ENCODE measurements around the gene TSC1. TPM values are rescaled to one million over a fixed set of nuclear protein-coding genes. Genes with fewer than 3 reads are reported as not detected.

Gene TSC1
- total RNA-seq, 1 experiment from 2014 or later: 22.4 TPM

- DNase-seq (ENCODE audit: low spot score): no peak
Observed at GRCh38 chr9:132937463-132937901, 6.9 kb downstream of the TSC1 start.

- DNase-seq (ENCODE audit: low spot score): no peak
Observed at GRCh38 chr9:132935026-132935425, 9.4 kb downstream of the TSC1 start.

GRCh38 chr9:132931178-132931735 lies 13.2 kb downstream of the TSC1 start:
- DNase-seq (ENCODE audit: low spot score): peak; percentile 25

- DNase-seq (ENCODE audit: low spot score): no peak
Observed at GRCh38 chr9:132927704-132928103, 16.7 kb downstream of the TSC1 start.

- no peak for DNase-seq (ENCODE audit: low spot score)
Observed at GRCh38 chr9:132923346-132923902, 21.0 kb downstream of the TSC1 start.

GRCh38 chr9:132919614-132920268 lies 24.7 kb downstream of the TSC1 start:
- no peak for DNase-seq (ENCODE audit: low spot score)

GRCh38 chr9:132914924-132915323 lies 29.5 kb downstream of the TSC1 start:
- DNase-seq (ENCODE audit: low spot score): no peak

GRCh38 chr9:132912131-132912530 lies 32.3 kb downstream of the TSC1 start:
- DNase-seq (ENCODE audit: low spot score): no peak

- no peak for DNase-seq (ENCODE audit: low spot score)
Observed at GRCh38 chr9:132910376-132910775, 34.0 kb downstream of the TSC1 start.

GRCh38 chr9:132909311-132909710 lies 35.1 kb downstream of the TSC1 start:
- DNase-seq (ENCODE audit: low spot score): no peak

- no peak for DNase-seq (ENCODE audit: low spot score)
Observed at GRCh38 chr9:132908635-132909034, 35.8 kb downstream of the TSC1 start.

- no peak for DNase-seq (ENCODE audit: low spot score)
Observed at GRCh38 chr9:132905726-132906125, 38.7 kb downstream of the TSC1 start.

GRCh38 chr9:132903574-132904492 lies 40.6 kb downstream of the TSC1 start:
- DNase-seq (ENCODE audit: low spot score): no peak

- DNase-seq (ENCODE audit: low spot score): peak; percentile 77
Observed at GRCh38 chr9:132901858-132902831, 42.3 kb downstream of the TSC1 start.

GRCh38 chr9:132898051-132898450 lies 46.4 kb downstream of the TSC1 start:
- DNase-seq (ENCODE audit: low spot score): no peak

- DNase-seq (ENCODE audit: low spot score): no peak
Observed at GRCh38 chr9:132896906-132897305, 47.5 kb downstream of the TSC1 start.

GRCh38 chr9:132896264-132896663 lies 48.2 kb downstream of the TSC1 start:
- DNase-seq (ENCODE audit: low spot score): no peak

GRCh38 chr9:132894862-132895835 lies 49.3 kb downstream of the TSC1 start:
- no peak for DNase-seq (ENCODE audit: low spot score)

GRCh38 chr9:132894346-132894745 lies 50.1 kb downstream of the TSC1 start:
- DNase-seq (ENCODE audit: low spot score): no peak

- no peak for DNase-seq (ENCODE audit: low spot score)
Observed at GRCh38 chr9:132892400-132892799, 52.0 kb downstream of the TSC1 start.
